Peyer's patch (tissue), 4 donors: ENCODE measurements around the gene CLEC16A. TPM values are rescaled to one million over a fixed set of nuclear protein-coding genes. Genes with fewer than 3 reads are reported as not detected.
"Not testable (repeated sequence)": the region's sequence is repeated elsewhere in the genome, so short reads cannot be mapped to it uniquely, and the experiment has no call there.

Experiments
- DNase-seq, 3 donors: peaks; one replicate each; pipeline ENCODE4 v3.0.0-alpha.2; 2017 to 2019
- H3K27ac ChIP-seq, 4 donors: fragments of 200-600 bp; sonication (generic); one replicate each; pipeline ENCODE4 v1.5.1; 2016 to 2019
- H3K27me3 ChIP-seq, 2 donors: fragments of 200-600 bp; sonication (generic); one replicate each; pipeline ENCODE4 v1.5.1; 2019
- H3K36me3 ChIP-seq, 3 donors: fragments of 200-600 bp; sonication (generic); one replicate each; pipeline ENCODE4 v1.5.1; 2016 to 2019
- H3K4me1 ChIP-seq, 4 donors: fragments of 200-600 bp; sonication (generic); one replicate each; pipeline ENCODE4 v1.5.1; 2016 to 2019
- H3K4me3 ChIP-seq, 4 donors: fragments of 200-600 bp; sonication (generic); 1 replicate in 3 of 4; 2 replicates in 1 of 4; pipeline ENCODE4 v1.5.1; 2016 to 2019; ENCODE audit warnings: mild to moderate bottlenecking in 1 of 4
- H3K9me3 ChIP-seq, 4 donors: fragments of 200-600 bp; sonication (generic); one replicate each; pipeline ENCODE4 v1.5.1; 2016 to 2019; ENCODE audit warnings: mild to moderate bottlenecking in 1 of 4
- POLR2A ChIP-seq, 2 donors: fragments of 450-650 bp; IDR thresholded peaks; one replicate each; pipeline ENCODE4 v1.5.1; 2017; ENCODE audit warnings: antibody characterized with exemption in 2 of 2, mild to moderate bottlenecking in 2 of 2, moderate library complexity in 2 of 2
- total RNA-seq, 4 donors: library from RNA; depleted of rRNA; stranded (reverse); fragments of >200 nt; gene quantifications; one replicate each; pipeline ENCODE4 v1.1.0, GENCODE V29; 2016
- TF ChIP-seq, protein P1 (sequence below), 6 experiments: fragments of 450-650 bp in 4 of 6; fragments of 200-600 bp in 2 of 6; sonication (generic) in 1 of 6; IDR thresholded peaks; one replicate each; pipeline ENCODE4 v1.5.1; 2017 to 2019; ENCODE audit warnings: antibody characterized with exemption in 6 of 6, mild to moderate bottlenecking in 3 of 6, moderate library complexity in 1 of 6

CLEC16A gene
- total RNA-seq, 4 donors from 2014 or later = 37.8 to 139 (median 64.3) TPM

DNA sequence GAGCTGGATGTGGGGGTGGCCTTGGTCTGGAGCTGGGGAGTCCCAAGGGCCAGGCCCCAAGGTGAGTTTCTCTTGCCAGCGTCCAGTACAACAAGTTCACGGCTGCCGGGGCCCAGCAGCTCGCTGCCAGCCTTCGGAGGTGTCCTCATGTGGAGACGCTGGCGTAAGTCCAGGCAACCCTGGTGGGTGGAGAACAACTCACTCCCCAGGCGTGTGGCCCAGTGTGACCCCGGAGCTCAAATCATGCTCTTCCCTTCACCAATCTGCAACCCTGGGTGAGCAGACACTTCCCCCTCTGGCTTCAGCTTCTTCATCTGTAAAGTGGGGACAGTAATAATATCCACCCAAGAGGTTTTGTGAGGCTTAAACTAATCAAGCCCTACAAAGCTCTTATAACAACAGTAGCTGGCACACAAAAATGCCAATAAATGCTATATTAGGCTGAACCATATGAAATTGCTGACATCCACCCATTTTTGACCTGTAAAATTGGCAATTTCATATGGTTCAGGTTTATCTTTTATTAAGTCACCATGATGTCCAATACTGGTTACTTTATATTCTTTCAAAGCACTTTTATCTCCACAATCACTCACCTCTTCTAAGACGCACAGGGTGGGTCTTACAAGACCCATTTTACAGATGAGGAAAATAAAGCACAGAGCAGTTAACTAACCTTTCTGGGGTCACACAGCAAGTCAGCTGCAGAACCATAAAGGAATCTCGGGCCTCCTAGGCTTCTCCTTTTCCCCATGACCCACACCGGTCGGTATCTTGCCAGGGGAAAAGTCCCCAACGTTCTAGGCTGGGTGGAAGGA, 21.8 kb upstream of the CLEC16A start:
- no peaks in the 10 kb centered on the region for H3K27me3 ChIP-seq
- no peak for DNase-seq
- H3K36me3 ChIP-seq = peaks cover 0 to 34% (median 0%) of the 10 kb centered on the region in 3 donors
- H3K4me1 ChIP-seq = peaks cover 0 to 25% (median 2%) of the 10 kb centered on the region in 4 donors
- TF ChIP-seq, protein P1, sequence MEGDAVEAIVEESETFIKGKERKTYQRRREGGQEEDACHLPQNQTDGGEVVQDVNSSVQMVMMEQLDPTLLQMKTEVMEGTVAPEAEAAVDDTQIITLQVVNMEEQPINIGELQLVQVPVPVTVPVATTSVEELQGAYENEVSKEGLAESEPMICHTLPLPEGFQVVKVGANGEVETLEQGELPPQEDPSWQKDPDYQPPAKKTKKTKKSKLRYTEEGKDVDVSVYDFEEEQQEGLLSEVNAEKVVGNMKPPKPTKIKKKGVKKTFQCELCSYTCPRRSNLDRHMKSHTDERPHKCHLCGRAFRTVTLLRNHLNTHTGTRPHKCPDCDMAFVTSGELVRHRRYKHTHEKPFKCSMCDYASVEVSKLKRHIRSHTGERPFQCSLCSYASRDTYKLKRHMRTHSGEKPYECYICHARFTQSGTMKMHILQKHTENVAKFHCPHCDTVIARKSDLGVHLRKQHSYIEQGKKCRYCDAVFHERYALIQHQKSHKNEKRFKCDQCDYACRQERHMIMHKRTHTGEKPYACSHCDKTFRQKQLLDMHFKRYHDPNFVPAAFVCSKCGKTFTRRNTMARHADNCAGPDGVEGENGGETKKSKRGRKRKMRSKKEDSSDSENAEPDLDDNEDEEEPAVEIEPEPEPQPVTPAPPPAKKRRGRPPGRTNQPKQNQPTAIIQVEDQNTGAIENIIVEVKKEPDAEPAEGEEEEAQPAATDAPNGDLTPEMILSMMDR (IDR thresholded peaks at IDR 0.05) = no peak
- TF ChIP-seq POLR2A (IDR thresholded peaks at IDR 0.05) = no peak
- H3K4me3 ChIP-seq = no peak overlapping the region
- H3K9me3 ChIP-seq = no peaks in the 10 kb centered on the region
- no peak overlapping the region for H3K27ac ChIP-seq

DNA sequence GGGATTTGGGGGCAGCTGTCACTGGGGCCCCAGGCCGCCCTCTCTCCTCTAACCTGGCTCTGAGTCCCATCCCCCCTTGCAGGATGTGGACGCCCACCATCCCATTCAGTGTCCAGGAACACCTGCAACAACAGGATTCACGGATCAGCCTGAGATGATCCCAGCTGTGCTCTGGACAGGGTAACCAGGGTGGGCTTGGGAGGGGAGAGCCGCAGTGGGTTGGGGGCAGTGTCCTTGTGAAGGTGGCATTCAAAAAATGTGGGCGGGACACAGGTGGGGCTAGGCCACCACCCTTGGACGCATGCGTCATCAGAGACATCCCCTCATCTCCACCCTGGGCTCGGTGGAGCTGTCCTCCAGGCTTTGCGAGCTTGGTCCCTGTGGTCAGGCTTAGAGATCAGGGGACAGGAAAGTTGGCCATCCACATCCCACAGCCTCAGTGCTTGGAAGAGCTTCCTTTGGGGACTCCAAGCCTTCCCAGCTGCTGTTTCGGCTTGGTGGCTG, 21.2 kb upstream of the CLEC16A start:
- Histone ChIP-seq H3K27me3 (no peaks in the 10 kb centered on the region), H3K27ac (peak overlapping the region in 2 of 4 donors; percentile 43 to 62), H3K9me3 (no peaks in the 10 kb centered on the region), H3K4me1 (peaks cover 0 to 19% (median 2%) of the 10 kb centered on the region in 4 donors), H3K4me3 (no peak overlapping the region), H3K36me3 (peaks cover 0 to 41% (median 0%) of the 10 kb centered on the region in 3 donors)
- TF ChIP-seq POLR2A (IDR thresholded peaks at IDR 0.05) = no peak
- TF ChIP-seq, protein P1 (IDR thresholded peaks at IDR 0.05) = no peak
- no peak for DNase-seq

DNA sequence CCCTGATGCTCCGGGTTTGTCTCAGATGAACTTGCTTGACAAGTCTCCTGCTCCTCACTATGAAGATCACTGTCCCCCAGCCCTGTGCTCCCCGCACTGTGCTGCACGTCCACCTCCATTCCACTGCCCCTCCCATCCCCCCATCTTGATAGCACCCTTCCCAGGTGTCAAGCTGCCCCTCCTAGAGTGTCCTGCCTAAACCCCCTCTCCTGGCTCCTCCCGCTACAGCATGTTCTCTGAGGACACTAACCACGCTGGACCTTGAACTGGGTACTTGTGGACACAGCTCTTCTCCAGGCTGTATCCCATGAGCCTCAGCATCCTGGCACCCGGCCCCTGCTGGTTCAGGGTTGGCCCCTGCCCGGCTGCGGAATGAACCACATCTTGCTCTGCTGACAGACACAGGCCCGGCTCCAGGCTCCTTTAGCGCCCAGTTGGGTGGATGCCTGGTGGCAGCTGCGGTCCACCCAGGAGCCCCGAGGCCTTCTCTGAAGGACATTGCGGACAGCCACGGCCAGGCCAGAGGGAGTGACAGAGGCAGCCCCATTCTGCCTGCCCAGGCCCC, 20.6 kb upstream of the CLEC16A start:
- Histone ChIP-seq H3K27ac (peak overlapping the region in 2 of 4 donors; percentile 43 to 62), H3K27me3 (no peaks in the 10 kb centered on the region), H3K4me1 (peaks cover 0 to 14% (median 0%) of the 10 kb centered on the region in 4 donors), H3K36me3 (peaks cover 0 to 46% (median 0%) of the 10 kb centered on the region in 3 donors), H3K9me3 (no peaks in the 10 kb centered on the region), H3K4me3 (no peak overlapping the region)
- TF ChIP-seq, protein P1 (IDR thresholded peaks at IDR 0.05) = no peak
- TF ChIP-seq POLR2A (IDR thresholded peaks at IDR 0.05) = no peak
- peak in 2 of 3 donors; percentile 71 to 78 for DNase-seq

DNA sequence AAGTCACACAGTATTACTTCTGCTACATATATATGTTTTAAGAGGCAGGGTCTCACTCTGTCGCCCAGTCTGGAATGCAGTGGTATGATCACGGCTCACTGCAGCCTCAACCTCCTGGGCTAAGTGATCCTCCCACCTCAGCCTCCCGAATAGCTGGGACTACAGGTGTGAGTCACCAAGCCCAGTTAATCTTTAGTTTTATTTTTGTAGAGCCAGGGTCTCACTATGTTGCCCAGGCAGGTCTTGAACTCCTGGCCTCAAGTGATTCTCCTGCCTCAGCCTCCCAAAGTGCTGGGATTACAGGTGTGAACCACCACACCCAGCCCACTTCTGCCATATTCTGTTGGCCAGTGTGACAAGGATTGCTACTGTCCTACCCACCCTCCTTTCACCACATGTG, 19.1 kb upstream of the CLEC16A start:
- not testable (repeated sequence) for H3K4me3 ChIP-seq, H3K9me3 ChIP-seq, DNase-seq, H3K27ac ChIP-seq, H3K27me3 ChIP-seq
- Histone ChIP-seq H3K4me1 (peaks cover 0 to 14% (median 0%) of the 10 kb centered on the region in 4 donors), H3K36me3 (peaks cover 0 to 50% (median 0%) of the 10 kb centered on the region in 3 donors)

DNA sequence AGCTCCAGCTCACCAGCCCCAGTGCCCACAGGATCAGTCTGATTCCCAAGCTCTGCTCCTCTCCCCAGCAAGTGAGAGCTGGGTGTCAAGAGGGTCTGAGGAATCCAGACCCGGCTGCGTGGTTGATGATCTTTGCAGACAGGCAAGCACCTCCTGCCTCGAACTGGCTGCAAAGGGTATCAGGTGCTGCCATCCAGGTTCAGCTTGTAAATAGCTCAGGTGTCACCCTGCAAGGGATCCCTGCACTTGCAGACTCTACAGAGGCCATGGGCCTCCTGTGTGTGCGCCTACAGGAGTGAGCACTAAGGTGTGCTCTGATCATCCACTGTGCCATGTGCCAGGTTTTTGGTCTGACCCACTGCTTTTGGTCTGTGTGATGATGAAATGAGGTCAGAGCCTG, 18.3 kb upstream of the CLEC16A start:
- H3K9me3 ChIP-seq = no peaks in the 10 kb centered on the region
- peaks cover 0 to 14% (median 0%) of the 10 kb centered on the region in 4 donors for H3K4me1 ChIP-seq
- H3K27me3 ChIP-seq = no peaks in the 10 kb centered on the region
- DNase-seq = no peak
- H3K36me3 ChIP-seq = peaks cover 0 to 50% (median 0%) of the 10 kb centered on the region in 3 donors
- H3K4me3 ChIP-seq = no peak overlapping the region
- no peak overlapping the region for H3K27ac ChIP-seq
- no peak for TF ChIP-seq POLR2A (IDR thresholded peaks at IDR 0.05)
- TF ChIP-seq, protein P1 (IDR thresholded peaks at IDR 0.05) = no peak

DNA sequence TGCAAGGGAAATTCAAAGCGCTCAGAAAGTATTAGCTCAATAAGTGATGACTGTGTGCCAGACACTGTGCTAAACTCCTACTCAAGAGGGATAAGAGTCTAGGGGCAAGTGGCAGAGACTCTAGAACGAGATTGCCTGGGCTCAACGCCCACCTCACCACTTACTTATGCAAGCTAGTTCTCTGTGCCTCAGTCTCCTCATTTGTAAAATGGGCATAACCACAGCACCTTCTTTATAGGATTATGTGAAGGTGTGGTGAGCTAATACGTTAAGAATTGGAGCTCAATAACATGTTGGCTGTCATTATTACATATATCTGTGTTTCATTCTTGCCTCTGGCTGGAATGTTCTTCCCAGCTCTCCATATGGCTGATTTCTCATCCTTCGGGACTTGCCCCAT, 17.5 kb upstream of the CLEC16A start:
- no peak for TF ChIP-seq POLR2A (IDR thresholded peaks at IDR 0.05)
- TF ChIP-seq, protein P1 (IDR thresholded peaks at IDR 0.05) = no peak
- H3K36me3 ChIP-seq = peaks cover 0 to 50% (median 0%) of the 10 kb centered on the region in 3 donors
- DNase-seq = no peak
- H3K4me3 ChIP-seq = no peak overlapping the region
- peaks cover 0 to 11% (median 0%) of the 10 kb centered on the region in 4 donors for H3K4me1 ChIP-seq
- H3K27me3 ChIP-seq = no peaks in the 10 kb centered on the region
- no peak overlapping the region for H3K27ac ChIP-seq
- no peaks in the 10 kb centered on the region for H3K9me3 ChIP-seq
